Activated CD8-positive, alpha-beta memory T cell treated with anti-CD3 and anti-CD28 coated beads for 36 hours (primary cell): ENCODE results near the gene OR2T2. TPM values are rescaled to one million over a fixed set of nuclear protein-coding genes. Genes with fewer than 3 reads are reported as not detected.
"Not testable (repeated sequence)": the region's sequence is repeated elsewhere in the genome, so short reads cannot be mapped to it uniquely, and the experiment has no call there.

Source experiments
- CTCF ChIA-PET: fragments of 350-600 bp; sonication (Branson Sonifier 250); formaldehyde crosslinking; loops from one replicate; lab custom pipeline; 2021; ENCODE audit warnings: antibody characterized with exemption; lab: Charles Lee
- POLR2A ChIA-PET: fragments of 350-600 bp; sonication (Branson Sonifier 250); formaldehyde crosslinking; loops from one replicate; lab custom pipeline; 2021; ENCODE audit warnings: antibody characterized with exemption; lab: Charles Lee
- total RNA-seq, 2 experiments: library from RNA; stranded (reverse); gene quantifications; one replicate each; pipeline ENCODE4 v1.2.3, GENCODE V29; 2021

OR2T2 gene
- not detected for total RNA-seq

GRCh38 chr1:248445399-248445798 is at the start of gene OR2T2:
OR2T2 (plus strand) TSS chr1:248445637; CDS start chr1:248452798, 7,161 bp downstream.
- CTCF ChIA-PET, POLR2A ChIA-PET: not testable (repeated sequence)

GRCh38 chr1:248402748-248403147 is 42.7 kb upstream of the OR2T2 start, which contains the start of gene OR2T1:
OR2T1 (plus strand) TSS chr1:248403048; CDS start chr1:248406148, 3,100 bp downstream.
- CTCF ChIA-PET, result no interaction called here
- POLR2A ChIA-PET, result no interaction called here

- ChIA-PET POLR2A (no interaction called here), CTCF (no interaction called here)
These were observed 41.4 kb upstream of the OR2T2 start for GRCh38 chr1:248404024-248404423.

- ChIA-PET POLR2A (no interaction called here), CTCF (no interaction called here)
These were observed 38.4 kb upstream of the OR2T2 start for GRCh38 chr1:248406721-248407692.

- POLR2A ChIA-PET, result no interaction called here
- CTCF ChIA-PET, result no interaction called here
These were observed 29.2 kb upstream of the OR2T2 start for GRCh38 chr1:248416226-248416625.

- ChIA-PET POLR2A (no interaction called here), CTCF (no interaction called here)
These were observed 27.6 kb upstream of the OR2T2 start for GRCh38 chr1:248417854-248418253.

GRCh38 chr1:248421384-248421783 is 24.1 kb upstream of the OR2T2 start:
- POLR2A ChIA-PET, result no interaction called here
- CTCF ChIA-PET, result no interaction called here

- POLR2A ChIA-PET, CTCF ChIA-PET: not testable (repeated sequence)
These were observed 17.8 kb upstream of the OR2T2 start for GRCh38 chr1:248427526-248428191.

- POLR2A ChIA-PET, CTCF ChIA-PET: not testable (repeated sequence)
These were observed 17.3 kb upstream of the OR2T2 start for GRCh38 chr1:248428192-248428533.

- POLR2A ChIA-PET, CTCF ChIA-PET: not testable (repeated sequence)
These were observed 13.8 kb upstream of the OR2T2 start for GRCh38 chr1:248431683-248432082.

- CTCF ChIA-PET, POLR2A ChIA-PET: not testable (repeated sequence)
These were observed 13.2 kb upstream of the OR2T2 start for GRCh38 chr1:248432201-248432600.

GRCh38 chr1:248433811-248434415 is 11.5 kb upstream of the OR2T2 start:
- CTCF ChIA-PET, POLR2A ChIA-PET: not testable (repeated sequence)

- CTCF ChIA-PET, POLR2A ChIA-PET: not testable (repeated sequence)
These were observed 10.5 kb upstream of the OR2T2 start for GRCh38 chr1:248434913-248435312.

GRCh38 chr1:248436303-248436702 is 9.1 kb upstream of the OR2T2 start:
- POLR2A ChIA-PET, CTCF ChIA-PET: not testable (repeated sequence)

- POLR2A ChIA-PET, CTCF ChIA-PET: not testable (repeated sequence)
These were observed 6.8 kb upstream of the OR2T2 start for GRCh38 chr1:248438668-248439067.

- CTCF ChIA-PET, POLR2A ChIA-PET: not testable (repeated sequence)
These were observed 6.2 kb upstream of the OR2T2 start for GRCh38 chr1:248439283-248439682.

GRCh38 chr1:248442500-248443277 is 2.7 kb upstream of the OR2T2 start:
- CTCF ChIA-PET, POLR2A ChIA-PET: not testable (repeated sequence)

- CTCF ChIA-PET, POLR2A ChIA-PET: not testable (repeated sequence)
These were observed 834 bp upstream of the OR2T2 start for GRCh38 chr1:248444603-248445002.

GRCh38 chr1:248448409-248449074 is 3.1 kb downstream of the OR2T2 start:
- POLR2A ChIA-PET, CTCF ChIA-PET: not testable (repeated sequence)
